HCT116 (cell line): ENCODE data around the gene MYRFL. TPM values are rescaled to one million over a fixed set of nuclear protein-coding genes. Genes with fewer than 3 reads are reported as not detected.

Experiments used
- ATAC-seq: fragments of 200-7000 bp; cut with Tn5 transposase; 2 replicates; pipeline ENCODE4 v1.9.1; 2020; ENCODE audit warnings: mild to moderate bottlenecking, moderate library complexity
- BruUV-seq: library from RNA; stranded (reverse); fragments of 400-500 nt; replicated peaks from 2 replicates; lab custom pipeline; 2021; lab: Mats Ljungman, UMichigan
- CTCF ChIA-PET: fragments of 300-600 bp; sonication (Branson Sonifier 250); formaldehyde crosslinking; loops from one replicate; lab custom pipeline; 2021; ENCODE audit warnings: antibody characterized with exemption; lab: Charles Lee
- POLR2A ChIA-PET: fragments of 300-600, 350-600 bp; sonication (Branson Sonifier 250); formaldehyde crosslinking; loops from one replicate; lab custom pipeline; 2021; ENCODE audit warnings: antibody characterized with exemption; lab: Charles Lee
- RAD21 ChIA-PET, 2 experiments: fragments of 300-600 bp; sonication (Branson Sonifier 250); formaldehyde crosslinking; loops; one replicate each; lab custom pipeline; 2023; ENCODE audit warnings: low total read pairs in 2 of 2; ENCODE audit not compliant: uncharacterized antibody in 2 of 2, unreplicated experiment in 2 of 2, low non-redundant PET in 1 of 2; lab: Charles Lee
- DNase-seq: peaks from one replicate; pipeline ENCODE4 v3.0.0-alpha.2; 2010; ENCODE audit warnings: low read depth, low spot score
- H2AFZ ChIP-seq: fragments of 200-600 bp; shearing (Covaris generic), sonication (generic); 2 replicates; pipeline ENCODE4 v1.6.1; 2017; ENCODE audit warnings: low read depth, mixed run types, mixed read lengths, antibody characterized with exemption, low read length; ENCODE audit not compliant: poor library complexity, severe bottlenecking
- H3K27ac ChIP-seq: 2 replicates; pipeline ENCODE4 v1.5.1; 2012; ENCODE audit warnings: low read depth, low read length
- H3K27me3 ChIP-seq: fragments of 200-600 bp; sonication (generic); 2 replicates; pipeline ENCODE4 v1.6.1; 2016; ENCODE audit warnings: mixed run types, low read length, mixed read lengths; ENCODE audit not compliant: insufficient read depth
- H3K36me3 ChIP-seq, 2 experiments: fragments of 200-500 bp in 1 of 2; fragments of 200-600 bp in 1 of 2; sonication (Bioruptor generic) in 1 of 2; sonication (generic) in 1 of 2; 2 replicates each; pipeline versions ENCODE4 v1.5.1 to v1.6.1; 2014 to 2016; ENCODE audit warnings: low read length in 2 of 2, inconsistent platforms in 1 of 2, mixed read lengths in 1 of 2, mixed run types in 1 of 2; ENCODE audit not compliant: insufficient read depth in 2 of 2, control insufficient read depth in 1 of 2
- H3K4me1 ChIP-seq, 2 experiments: fragments of 200-600 bp in 1 of 2; sonication (generic) in 1 of 2; 2 replicates each; pipeline versions ENCODE4 v1.5.1 to v1.6.1; 2012 to 2017; ENCODE audit warnings: low read length in 2 of 2, inconsistent platforms in 1 of 2, mild to moderate bottlenecking in 1 of 2, mixed read lengths in 1 of 2, mixed run types in 1 of 2, moderate library complexity in 1 of 2; ENCODE audit not compliant: insufficient read depth in 2 of 2, control insufficient read depth in 1 of 2
- H3K4me2 ChIP-seq: fragments of 200-600 bp; sonication (generic); 2 replicates; pipeline ENCODE4 v1.6.1; 2017; ENCODE audit warnings: mixed run types, low read length, mixed read lengths
- H3K4me3 ChIP-seq, 2 experiments: fragments of 200-600 bp in 1 of 2; sonication (generic) in 1 of 2; replicated peaks in 1 of 2; 2 replicates each; pipeline ENCODE4 v1.5.1; 2011 to 2016; ENCODE audit warnings: low read length in 2 of 2, control low read depth in 1 of 2, low read depth in 1 of 2, mild to moderate bottlenecking in 1 of 2, mixed read lengths in 1 of 2, mixed run types in 1 of 2
- H3K79me2 ChIP-seq: fragments of 200-600 bp; sonication (generic); 2 replicates; pipeline ENCODE4 v1.6.1; 2017; ENCODE audit warnings: mild to moderate bottlenecking, mixed run types, low read length, moderate library complexity, mixed read lengths; ENCODE audit not compliant: insufficient read depth
- H3K9ac ChIP-seq: fragments of 200-600 bp; sonication (generic); 2 replicates; pipeline ENCODE4 v1.6.1; 2016; ENCODE audit warnings: low read length, mixed read lengths
- H3K9me2 ChIP-seq: fragments of 200-600 bp; sonication (generic), shearing (Covaris generic); 2 replicates; pipeline ENCODE4 v1.6.1; 2017; ENCODE audit warnings: mixed run types, mild to moderate bottlenecking, moderate library complexity; ENCODE audit not compliant: insufficient read depth
- H3K9me3 ChIP-seq, 2 experiments: fragments of 200-500 bp in 1 of 2; fragments of 200-600 bp in 1 of 2; sonication (Bioruptor generic) in 1 of 2; sonication (generic) in 1 of 2; 2 replicates each; pipeline ENCODE4 v1.6.1; 2014 to 2017; ENCODE audit warnings: low read length in 2 of 2, mixed read lengths in 2 of 2, inconsistent platforms in 1 of 2, low read depth in 1 of 2, mild to moderate bottlenecking in 1 of 2, mixed run types in 1 of 2, moderate library complexity in 1 of 2; ENCODE audit not compliant: control insufficient read depth in 1 of 2, insufficient read depth in 1 of 2
- H4K20me1 ChIP-seq: fragments of 200-600 bp; sonication (generic), shearing (Covaris generic); 2 replicates; pipeline ENCODE4 v1.6.1; 2017; ENCODE audit warnings: mixed run types, mild to moderate bottlenecking, moderate library complexity; ENCODE audit not compliant: insufficient read depth
- CBX3 ChIP-seq: IDR thresholded peaks from 2 replicates; pipeline ENCODE4 v1.6.1; 2012; ENCODE audit warnings: low read depth
- CEBPB ChIP-seq: IDR thresholded peaks from 2 replicates; pipeline ENCODE4 v1.6.1; 2012; ENCODE audit warnings: low read depth
- EGR1 ChIP-seq: IDR thresholded peaks from 2 replicates; pipeline ENCODE4 v1.6.1; 2012; ENCODE audit warnings: low read depth
- EZH2phosphoT487 ChIP-seq: fragments of 200-600 bp; IDR thresholded peaks from 2 replicates; pipeline ENCODE4 v1.6.1; 2018; ENCODE audit warnings: antibody characterized with exemption, borderline replicate concordance
- FOSL1 ChIP-seq: IDR thresholded peaks from 2 replicates; pipeline ENCODE4 v1.6.1; 2012; ENCODE audit warnings: low read depth
- RAD21 ChIP-seq: IDR thresholded peaks from 2 replicates; pipeline ENCODE4 v1.6.1; 2012; ENCODE audit warnings: low read depth, mild to moderate bottlenecking
- SP1 ChIP-seq: IDR thresholded peaks from 2 replicates; pipeline ENCODE4 v1.6.1; 2012; ENCODE audit warnings: low read depth
- YY1 ChIP-seq: IDR thresholded peaks from 2 replicates; pipeline ENCODE4 v1.6.1; 2011; ENCODE audit warnings: low read length, low read depth, moderate library complexity, mild to moderate bottlenecking; ENCODE audit not compliant: insufficient replicate concordance; ENCODE audit errors: extremely low read depth
- ZFX ChIP-seq: fragments of 450-650 bp; IDR thresholded peaks from 2 replicates; pipeline ENCODE4 v1.6.1; 2017
- intact Hi-C: fragments of 100-400 bp; cut with micrococcal nuclease; formaldehyde crosslinking; loops from 2 replicates; pipeline ENCODE4 v1.10.0; 2022
- total RNA-seq: library from RNA; stranded (reverse); gene quantifications from one replicate; pipeline ENCODE4 v1.2.1, GENCODE V29; 2021; ENCODE audit not compliant: unreplicated experiment
- TF ChIP-seq, protein P1 (sequence below), 3 experiments: fragments of 200-600 bp in 1 of 3; sonication (generic) in 1 of 3; IDR thresholded peaks in 2 of 3; conservative IDR thresholded peaks in 1 of 3; 2 replicates each; pipeline ENCODE4 v1.5.1; 2012 to 2017; ENCODE audit warnings: low read depth in 2 of 3, low read length in 2 of 3, antibody characterized with exemption in 1 of 3, borderline replicate concordance in 1 of 3, control low read depth in 1 of 3, mild to moderate bottlenecking in 1 of 3, mixed read lengths in 1 of 3, mixed run types in 1 of 3, moderate library complexity in 1 of 3; ENCODE audit not compliant: insufficient read depth in 1 of 3

Gene MYRFL
- total RNA-seq, 1 experiment from 2014 or later = 0.30 TPM

- TF ChIP-seq, protein P1, sequence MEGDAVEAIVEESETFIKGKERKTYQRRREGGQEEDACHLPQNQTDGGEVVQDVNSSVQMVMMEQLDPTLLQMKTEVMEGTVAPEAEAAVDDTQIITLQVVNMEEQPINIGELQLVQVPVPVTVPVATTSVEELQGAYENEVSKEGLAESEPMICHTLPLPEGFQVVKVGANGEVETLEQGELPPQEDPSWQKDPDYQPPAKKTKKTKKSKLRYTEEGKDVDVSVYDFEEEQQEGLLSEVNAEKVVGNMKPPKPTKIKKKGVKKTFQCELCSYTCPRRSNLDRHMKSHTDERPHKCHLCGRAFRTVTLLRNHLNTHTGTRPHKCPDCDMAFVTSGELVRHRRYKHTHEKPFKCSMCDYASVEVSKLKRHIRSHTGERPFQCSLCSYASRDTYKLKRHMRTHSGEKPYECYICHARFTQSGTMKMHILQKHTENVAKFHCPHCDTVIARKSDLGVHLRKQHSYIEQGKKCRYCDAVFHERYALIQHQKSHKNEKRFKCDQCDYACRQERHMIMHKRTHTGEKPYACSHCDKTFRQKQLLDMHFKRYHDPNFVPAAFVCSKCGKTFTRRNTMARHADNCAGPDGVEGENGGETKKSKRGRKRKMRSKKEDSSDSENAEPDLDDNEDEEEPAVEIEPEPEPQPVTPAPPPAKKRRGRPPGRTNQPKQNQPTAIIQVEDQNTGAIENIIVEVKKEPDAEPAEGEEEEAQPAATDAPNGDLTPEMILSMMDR (IDR thresholded peaks at IDR 0.05 in 2 of 3, conservative IDR thresholded peaks at IDR 0.05 in 1 of 3; ENCODE audit: borderline replicate concordance in 1 of 3, insufficient read depth in 1 of 3, low read depth in 2 of 3, low read length in 2 of 3) = no peak
- TF ChIP-seq YY1 = no peak
- no peak for TF ChIP-seq CBX3
- TF ChIP-seq CEBPB = no peak
- no peak for TF ChIP-seq EGR1
- TF ChIP-seq ZFX = no peak
- TF ChIP-seq EZH2phosphoT487 = no peak
- no peak for TF ChIP-seq SP1
- no peak for TF ChIP-seq FOSL1
- no peak for TF ChIP-seq RAD21
- intact Hi-C loops = loop anchor here (10.0 kb wide), 1 partner anchor 785 kb away; no protein-coding TSS in a partner anchor
- CTCF ChIA-PET = no interaction called here
- ATAC-seq (no peak), DNase-seq (no peak)
- RAD21 ChIA-PET = no interaction called here
- Histone ChIP-seq H3K9me2 (no peaks in the 10 kb centered on the region), H2AFZ (no peak overlapping the region), H4K20me1 (no peaks in the 10 kb centered on the region), H3K36me3 (no peaks in the 10 kb centered on the region), H3K9ac (no peak overlapping the region), H3K79me2 (no peaks in the 10 kb centered on the region), H3K4me3 (no peak overlapping the region), H3K9me3 (peaks cover 3 to 7% of the 10 kb centered on the region in 2 experiments; a peak in 1 of 4 replicates), H3K4me1 (no peaks in the 10 kb centered on the region), H3K27ac (no peak overlapping the region), H3K4me2 (no peak overlapping the region), H3K27me3 (no peaks in the 10 kb centered on the region)
- POLR2A ChIA-PET = no interaction called here
- BruUV-seq = no TSS peak
Measured at GRCh38 chr12:69789351-69789750, 35.7 kb upstream of the MYRFL start.
